GM12878 (cell line): ENCODE measurements around the gene TNFSF9. TPM values are rescaled to one million over a fixed set of nuclear protein-coding genes. Genes with fewer than 3 reads are reported as not detected.

Source experiments
- ASH2L ChIP-seq: fragments of 300-600, 200-600 bp; sonication (generic); IDR thresholded peaks from 2 replicates; pipeline ENCODE4 v1.6.1; 2017; ENCODE audit warnings: low read depth, mild to moderate bottlenecking, borderline replicate concordance
- CREB1 ChIP-seq: IDR thresholded peaks from 2 replicates; pipeline ENCODE4 v1.6.1; 2012; ENCODE audit warnings: low read depth, mild to moderate bottlenecking, inconsistent platforms
- CREM ChIP-seq: IDR thresholded peaks from 2 replicates; pipeline ENCODE4 v1.6.1; 2014; ENCODE audit warnings: antibody characterized with exemption, low read depth
- CUX1 ChIP-seq: IDR thresholded peaks from 2 replicates; pipeline ENCODE4 v1.6.1; 2012; ENCODE audit warnings: improper control_type of control experiment, low read depth, low read length; ENCODE audit not compliant: insufficient replicate concordance
- FOXK2 ChIP-seq: fragments of 450-650 bp; IDR thresholded peaks from 2 replicates; pipeline ENCODE4 v1.6.1; 2017; ENCODE audit warnings: mild to moderate bottlenecking, moderate library complexity
- IRF4 ChIP-seq: IDR thresholded peaks from 2 replicates; pipeline ENCODE4 v1.6.1; 2011; ENCODE audit warnings: low read depth, low read length
- KLF5 ChIP-seq: fragments of 450-650 bp; IDR thresholded peaks from 2 replicates; pipeline ENCODE4 v1.6.1; 2014; ENCODE audit warnings: mild to moderate bottlenecking; ENCODE audit not compliant: partially characterized antibody
- MTA2 ChIP-seq: fragments of 450-650 bp; IDR thresholded peaks from 2 replicates; pipeline ENCODE4 v1.6.1; 2016; ENCODE audit warnings: low read depth, mild to moderate bottlenecking, moderate library complexity
- NKRF ChIP-seq: fragments of 450-650 bp; conservative IDR thresholded peaks from 2 replicates; pipeline ENCODE4 v1.6.1; 2017; ENCODE audit warnings: mild to moderate bottlenecking, moderate library complexity
- POLR2A ChIP-seq: IDR thresholded peaks from 2 replicates; pipeline ENCODE4 v1.6.1; 2011; ENCODE audit warnings: low read depth, mild to moderate bottlenecking, low read length
- RB1 ChIP-seq: fragments of 450-650 bp; formaldehyde crosslinking; IDR thresholded peaks from 2 replicates; pipeline ENCODE4 v1.6.1; 2017; ENCODE audit warnings: mild to moderate bottlenecking, borderline replicate concordance
- SMC3 ChIP-seq: IDR thresholded peaks from 2 replicates; pipeline ENCODE4 v1.6.1; 2011; ENCODE audit warnings: low read length, improper control_type of control experiment, borderline replicate concordance
- SPI1 ChIP-seq: IDR thresholded peaks from 2 replicates; pipeline ENCODE4 v1.6.1; 2011; ENCODE audit warnings: low read depth, mild to moderate bottlenecking, low read length, moderate library complexity, borderline replicate concordance; ENCODE audit not compliant: insufficient read depth
- TBL1XR1 ChIP-seq: IDR thresholded peaks from 2 replicates; pipeline ENCODE4 v1.6.1; 2012; ENCODE audit warnings: low read depth, low read length, improper control_type of control experiment
- TCF3 ChIP-seq: IDR thresholded peaks from 2 replicates; pipeline ENCODE4 v1.6.1; 2012; ENCODE audit warnings: low read depth, mild to moderate bottlenecking, low read length, borderline replicate concordance; ENCODE audit not compliant: insufficient read depth
- ZNF207 ChIP-seq: fragments of 450-650 bp; IDR thresholded peaks from 2 replicates; pipeline ENCODE4 v1.6.1; 2014; ENCODE audit warnings: antibody characterized with exemption, mild to moderate bottlenecking, borderline replicate concordance
- polyA plus RNA-seq, 11 experiments: library from polyadenylated mRNA; depleted of rRNA in 4 of 11; unstranded in 6 of 11; stranded (reverse) in 5 of 11; fragments of >200 nt; fragmentation: Nextera tagmentation in 4 of 11; fragmentation: Illumina TruSeq in 1 of 11; extraction: Ambion mirVana in 4 of 11; extraction: Trizol in 1 of 11; gene quantifications; 1 replicate in 1 of 11; 2 replicates in 10 of 11; pipeline versions ENCODE4 v1.2.1 to v1.2.3, GENCODE V29; 2011 to 2016; ENCODE audit warnings: inconsistent platforms in 2 of 11, missing spikeins in 2 of 11, low read depth in 1 of 11
- total RNA-seq, 4 experiments: library from RNA; depleted of rRNA in 3 of 4; stranded (reverse); fragments of >200 nt in 3 of 4; fragmentation: Illumina TruSeq in 1 of 4; extraction: Trizol in 1 of 4; gene quantifications; 2 replicates each; pipeline versions ENCODE4 v1.2.1 to v1.2.3, GENCODE V29; 2013 to 2021
- TF ChIP-seq, protein P1 (sequence below): IDR thresholded peaks from 2 replicates; pipeline ENCODE4 v1.6.1; 2011; ENCODE audit warnings: low read depth, mild to moderate bottlenecking, low read length, moderate library complexity, borderline replicate concordance; ENCODE audit errors: extremely low read depth
- TF ChIP-seq, protein P2 (sequence below): IDR thresholded peaks from 2 replicates; pipeline ENCODE4 v1.6.1; 2012; ENCODE audit warnings: low read length, inconsistent platforms
- TF ChIP-seq, protein P3 (sequence below): fragments of 450-650 bp; IDR thresholded peaks from 2 replicates; pipeline ENCODE4 v1.6.1; 2017; ENCODE audit warnings: mild to moderate bottlenecking

Gene TNFSF9
- total and polyA plus RNA-seq, 10 of the 15 experiments (the other 5 are each of a cell fraction or from before 2014, with no cell fraction given) = 6.2 to 75.3 (median 22.1) TPM

DNA sequence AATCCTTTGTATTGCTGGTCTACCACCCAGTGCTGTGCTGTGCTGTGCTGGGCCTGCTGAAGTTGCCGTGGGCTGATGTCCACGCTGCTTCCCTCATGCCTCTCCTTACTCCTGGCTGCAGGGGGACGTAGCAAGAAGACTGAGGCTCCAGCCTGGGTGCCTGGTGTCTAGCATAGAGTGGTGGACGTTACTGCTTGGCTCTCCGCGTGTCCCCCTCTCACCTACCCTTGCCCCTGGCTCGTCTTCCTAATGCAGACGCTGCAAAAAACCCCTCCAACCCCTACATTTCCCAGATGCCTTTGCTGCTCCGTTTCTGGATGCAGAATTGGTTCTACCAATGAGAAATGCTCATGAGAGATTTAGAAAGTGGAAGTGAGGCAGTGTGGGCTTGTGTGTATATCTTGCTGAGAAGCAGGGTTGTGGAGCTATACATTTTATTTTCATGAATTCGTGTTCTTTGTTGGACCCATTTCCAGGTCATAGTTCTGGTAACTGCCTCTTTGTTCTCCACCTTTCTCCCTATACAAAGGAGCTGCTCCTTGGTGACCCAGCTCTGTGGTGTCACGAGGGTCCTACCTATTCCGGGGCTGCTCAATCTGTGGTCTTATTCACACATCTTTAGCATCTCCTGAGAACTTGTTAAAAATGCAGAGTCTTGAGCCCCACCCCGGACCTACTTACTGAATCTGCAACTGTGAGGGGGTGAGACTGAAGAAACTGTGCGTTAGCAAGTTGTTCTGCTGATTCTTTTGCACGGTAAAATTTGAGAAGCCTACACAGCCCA is 41.4 kb upstream of the TNFSF9 start (continued):
- peak; percentile 47; the same call in 1 of the 2 replicates for TF ChIP-seq IRF4
- 0 out of 2 replicates have a peak, but pooled peaks have one; percentile 38 for TF ChIP-seq CREB1
- TF ChIP-seq, protein P1, sequence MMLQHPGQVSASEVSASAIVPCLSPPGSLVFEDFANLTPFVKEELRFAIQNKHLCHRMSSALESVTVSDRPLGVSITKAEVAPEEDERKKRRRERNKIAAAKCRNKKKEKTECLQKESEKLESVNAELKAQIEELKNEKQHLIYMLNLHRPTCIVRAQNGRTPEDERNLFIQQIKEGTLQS = no peak
- peak; percentile 48; the same call in 1 of the 2 replicates for TF ChIP-seq CREM
- TF ChIP-seq, protein P2, sequence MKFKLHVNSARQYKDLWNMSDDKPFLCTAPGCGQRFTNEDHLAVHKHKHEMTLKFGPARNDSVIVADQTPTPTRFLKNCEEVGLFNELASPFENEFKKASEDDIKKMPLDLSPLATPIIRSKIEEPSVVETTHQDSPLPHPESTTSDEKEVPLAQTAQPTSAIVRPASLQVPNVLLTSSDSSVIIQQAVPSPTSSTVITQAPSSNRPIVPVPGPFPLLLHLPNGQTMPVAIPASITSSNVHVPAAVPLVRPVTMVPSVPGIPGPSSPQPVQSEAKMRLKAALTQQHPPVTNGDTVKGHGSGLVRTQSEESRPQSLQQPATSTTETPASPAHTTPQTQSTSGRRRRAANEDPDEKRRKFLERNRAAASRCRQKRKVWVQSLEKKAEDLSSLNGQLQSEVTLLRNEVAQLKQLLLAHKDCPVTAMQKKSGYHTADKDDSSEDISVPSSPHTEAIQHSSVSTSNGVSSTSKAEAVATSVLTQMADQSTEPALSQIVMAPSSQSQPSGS = no peak
- TF ChIP-seq NKRF = no peak
- TF ChIP-seq MTA2 = no peak
- TF ChIP-seq, protein P3, sequence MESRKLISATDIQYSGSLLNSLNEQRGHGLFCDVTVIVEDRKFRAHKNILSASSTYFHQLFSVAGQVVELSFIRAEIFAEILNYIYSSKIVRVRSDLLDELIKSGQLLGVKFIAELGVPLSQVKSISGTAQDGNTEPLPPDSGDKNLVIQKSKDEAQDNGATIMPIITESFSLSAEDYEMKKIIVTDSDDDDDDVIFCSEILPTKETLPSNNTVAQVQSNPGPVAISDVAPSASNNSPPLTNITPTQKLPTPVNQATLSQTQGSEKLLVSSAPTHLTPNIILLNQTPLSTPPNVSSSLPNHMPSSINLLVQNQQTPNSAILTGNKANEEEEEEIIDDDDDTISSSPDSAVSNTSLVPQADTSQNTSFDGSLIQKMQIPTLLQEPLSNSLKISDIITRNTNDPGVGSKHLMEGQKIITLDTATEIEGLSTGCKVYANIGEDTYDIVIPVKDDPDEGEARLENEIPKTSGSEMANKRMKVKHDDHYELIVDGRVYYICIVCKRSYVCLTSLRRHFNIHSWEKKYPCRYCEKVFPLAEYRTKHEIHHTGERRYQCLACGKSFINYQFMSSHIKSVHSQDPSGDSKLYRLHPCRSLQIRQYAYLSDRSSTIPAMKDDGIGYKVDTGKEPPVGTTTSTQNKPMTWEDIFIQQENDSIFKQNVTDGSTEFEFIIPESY = no peak
- 0 out of 2 replicates have a peak, but pooled peaks have one; percentile 48 for TF ChIP-seq TBL1XR1
- TF ChIP-seq ASH2L = no peak
- TF ChIP-seq FOXK2 = peak; percentile 50; the same call in 1 of the 2 replicates
- no peak for TF ChIP-seq SMC3
- no peak for TF ChIP-seq TCF3
- TF ChIP-seq POLR2A = peak; percentile 67
- peak; percentile 71 for TF ChIP-seq KLF5
- no peak for TF ChIP-seq CUX1
- no peak; the same call in 1 of the 2 replicates for TF ChIP-seq RB1
- TF ChIP-seq ZNF207 = no peak
- peak; percentile 72 for TF ChIP-seq SPI1
